ENCODE data around the gene THOC2. TPM values are rescaled to one million over a fixed set of nuclear protein-coding genes. Genes with fewer than 3 reads are reported as not detected.

THOC2 gene
- total and polyA plus RNA-seq, 2 of the 8 experiments (the other 6 are each of a cell fraction or from before 2014, with no cell fraction given): 32.7 to 68.8 TPM

GRCh38 chrX:123771449-123772064 is 38.7 kb upstream of the THOC2 start:
- Histone ChIP-seq H4K91ac (replicated peaks; ENCODE audit: insufficient read length, low read length) (no peak overlapping the region), H3K27ac (ENCODE audit: low read depth, low read length) (no peak overlapping the region), H4K8ac (ENCODE audit: extremely low read depth, insufficient read depth, low read length) (no peak overlapping the region), H2BK5ac (ENCODE audit: low read depth, low read length) (no peak overlapping the region), H3K4me1 (replicated peaks in 1 of 4; ENCODE audit: control insufficient read depth in 3 of 4, insufficient read depth in 4 of 4, low read length in 3 of 4) (no peaks in the 10 kb centered on the region), H3K23me2 (ENCODE audit: low read depth, low read length) (no peaks in the 10 kb centered on the region), H2AFZ (ENCODE audit: low read length) (no peak overlapping the region), H4K5ac (ENCODE audit: insufficient read length, low read depth, low read length) (no peak overlapping the region), H3K79me1 (ENCODE audit: low read depth, low read length) (no peaks in the 10 kb centered on the region), H3K56ac (replicated peaks; ENCODE audit: insufficient read length, low read depth, low read length) (no peak overlapping the region), H2BK120ac (replicated peaks; ENCODE audit: low read depth, low read length) (no peak overlapping the region), H3K9me3 (ENCODE audit: insufficient read depth in 2 of 2, low read depth in 1 of 2, low read length in 1 of 2) (no peaks in the 10 kb centered on the region), H2BK12ac (ENCODE audit: low read depth, low read length) (no peak overlapping the region), H3K4me2 (ENCODE audit: insufficient read depth in 1 of 2, low read depth in 2 of 2, low read length in 2 of 2) (no peak overlapping the region), H3K18ac (ENCODE audit: extremely low read depth, low read length) (no peak overlapping the region), H3K27me3 (replicated peaks in 1 of 4; ENCODE audit: control insufficient read depth in 3 of 4, extremely low read depth in 1 of 4, insufficient read depth in 3 of 4, low read length in 3 of 4) (no peaks in the 10 kb centered on the region), H4K20me1 (replicated peaks in 1 of 2; ENCODE audit: control insufficient read depth in 1 of 2, insufficient read depth in 2 of 2, low read length in 2 of 2) (no peaks in the 10 kb centered on the region), H3K36me3 (ENCODE audit: control insufficient read depth in 2 of 4, insufficient read depth in 4 of 4, low read length in 3 of 4) (no peaks in the 10 kb centered on the region), H3K79me2 (ENCODE audit: control insufficient read depth in 1 of 2, insufficient read depth in 2 of 2, low read length in 2 of 2) (no peaks in the 10 kb centered on the region), H2BK15ac (ENCODE audit: low read length) (no peak overlapping the region), H3K23ac (ENCODE audit: insufficient read length) (no peak overlapping the region), H3K14ac (ENCODE audit: insufficient read length) (no peak overlapping the region), H3K4ac (replicated peaks; ENCODE audit: insufficient read length, low read depth, low read length) (no peak overlapping the region), H2BK20ac (ENCODE audit: low read length) (no peak overlapping the region), H3K9ac (replicated peaks in 1 of 4; ENCODE audit: extremely low read depth in 1 of 4, low read depth in 3 of 4, low read length in 3 of 4) (no peak overlapping the region), H3K4me3 (ENCODE audit: extremely low read depth in 1 of 4, insufficient read depth in 2 of 4, low read depth in 3 of 4, low read length in 4 of 4) (no peak overlapping the region), H2AK5ac (ENCODE audit: low read depth, low read length) (no peak overlapping the region)
- FAIRE-seq (no peak), DNase-seq (ENCODE audit: low read depth in 1 of 2, low spot score in 2 of 2) (no peak)
- WGBS, 2 experiments (ENCODE audit: extremely low coverage in 1 of 2, insufficient coverage in 1 of 2, insufficient read length in 1 of 2, insufficient replicate concordance in 2 of 2, low coverage in 1 of 2, low lambda C conversion rate in 2 of 2, missing lambda C conversion rate in 1 of 2): 85% methylated on average over 4 of the region's 4 CpGs; no CpG with 5 or more reads in 1 of the 2 experiments
- CTCF ChIA-PET (ENCODE audit: partially characterized antibody): interaction anchor here (0.5 kb wide), 1 partner anchor 104 kb away, joined by 4 read pairs; no protein-coding TSS in a partner anchor
- POLR2A ChIA-PET (ENCODE audit: partially characterized antibody): no interaction called here
- TF ChIP-seq EP300 (IDR thresholded peaks at IDR 0.05; ENCODE audit: borderline replicate concordance in 1 of 2, low read depth in 2 of 2, low read length in 2 of 2) (no peak), JUN (IDR thresholded peaks at IDR 0.05; ENCODE audit: low read depth, low read length) (no peak), TCF12 (IDR thresholded peaks at IDR 0.05; ENCODE audit: low read depth, low read length) (no peak), TAF1 (IDR thresholded peaks at IDR 0.05; ENCODE audit: low read depth, low read length) (no peak), YY1 (IDR thresholded peaks at IDR 0.05; ENCODE audit: low read depth, low read length) (no peak), SIN3A (conservative IDR thresholded peaks at IDR 0.05 in 1 of 2, IDR thresholded peaks at IDR 0.05 in 1 of 2; ENCODE audit: low read depth in 1 of 2, low read length in 2 of 2) (no peak)
